GM19372 (cell line): ENCODE data around the gene LAMA4.
"Not testable (repeated sequence)": the region's sequence is repeated elsewhere in the genome, so short reads cannot be mapped to it uniquely, and the experiment has no call there.

ENCODE experiments used
- ATAC-seq: cut with Tn5 transposase; IDR thresholded peaks from one replicate; pipeline ENCODE4 v1.9.1; 2021; ENCODE audit warnings: mild to moderate bottlenecking, low read depth, moderate library complexity; ENCODE audit not compliant: unreplicated experiment

Gene LAMA4

GRCh38 chr6:112221561-112221960, 32.8 kb downstream of the LAMA4 start:
- ATAC-seq: no peak

GRCh38 chr6:112218563-112218962, 35.8 kb downstream of the LAMA4 start:
- ATAC-seq: no peak

- no peak for ATAC-seq
Observed at GRCh38 chr6:112216662-112217551, 37.5 kb downstream of the LAMA4 start.

- ATAC-seq: no peak
Observed at GRCh38 chr6:112215488-112216284, 38.7 kb downstream of the LAMA4 start.

- ATAC-seq: no peak
Observed at GRCh38 chr6:112214739-112215269, 39.6 kb downstream of the LAMA4 start.

- no peak for ATAC-seq
Observed at GRCh38 chr6:112210852-112211251, 43.5 kb downstream of the LAMA4 start.

- ATAC-seq: no peak
Observed at GRCh38 chr6:112209131-112209530, 45.2 kb downstream of the LAMA4 start.

GRCh38 chr6:112207776-112208175, 46.6 kb downstream of the LAMA4 start:
- no peak for ATAC-seq

GRCh38 chr6:112207131-112207530, 47.2 kb downstream of the LAMA4 start:
- no peak for ATAC-seq

GRCh38 chr6:112206110-112206458, 48.3 kb downstream of the LAMA4 start:
- no peak for ATAC-seq

- no peak for ATAC-seq
Observed at GRCh38 chr6:112205427-112206109, 48.8 kb downstream of the LAMA4 start.

- no peak for ATAC-seq
Observed at GRCh38 chr6:112204350-112204706, 50.0 kb downstream of the LAMA4 start.

- ATAC-seq: no peak
Observed at GRCh38 chr6:112203577-112204349, 50.6 kb downstream of the LAMA4 start.

- ATAC-seq: no peak
Observed at GRCh38 chr6:112202639-112203341, 51.6 kb downstream of the LAMA4 start.

GRCh38 chr6:112200185-112200914, 54.0 kb downstream of the LAMA4 start:
- ATAC-seq: not testable (repeated sequence)

- no peak for ATAC-seq
Observed at GRCh38 chr6:112199001-112199403, 55.4 kb downstream of the LAMA4 start.

GRCh38 chr6:112198582-112198981, 55.8 kb downstream of the LAMA4 start:
- ATAC-seq: no peak

GRCh38 chr6:112197636-112198035, 56.7 kb downstream of the LAMA4 start:
- ATAC-seq: no peak

- ATAC-seq: no peak
Observed at GRCh38 chr6:112196306-112196705, 58.1 kb downstream of the LAMA4 start.
